CD1c-positive myeloid dendritic cell (primary cell): Measurements from ENCODE around the gene PRRC2C.
A peak's percentile ranks its signal among the peaks of the same experiment; 100 is the strongest.
"Not testable (repeated sequence)": the region's sequence is repeated elsewhere in the genome, so short reads cannot be mapped to it uniquely, and the experiment has no call there.

Experiments
- DNase-seq: peaks from one replicate; pipeline ENCODE4 v3.0.0-alpha.2; 2016; ENCODE audit errors: extremely low spot score

PRRC2C gene

GRCh38 chr1:171500304-171500703 is 15.0 kb downstream of the PRRC2C start:
- no peak for DNase-seq

- DNase-seq = no peak
Observed at GRCh38 chr1:171500803-171501202, 15.5 kb downstream of the PRRC2C start.

- DNase-seq = no peak
Observed at GRCh38 chr1:171501305-171502024, 16.1 kb downstream of the PRRC2C start.

DNA sequence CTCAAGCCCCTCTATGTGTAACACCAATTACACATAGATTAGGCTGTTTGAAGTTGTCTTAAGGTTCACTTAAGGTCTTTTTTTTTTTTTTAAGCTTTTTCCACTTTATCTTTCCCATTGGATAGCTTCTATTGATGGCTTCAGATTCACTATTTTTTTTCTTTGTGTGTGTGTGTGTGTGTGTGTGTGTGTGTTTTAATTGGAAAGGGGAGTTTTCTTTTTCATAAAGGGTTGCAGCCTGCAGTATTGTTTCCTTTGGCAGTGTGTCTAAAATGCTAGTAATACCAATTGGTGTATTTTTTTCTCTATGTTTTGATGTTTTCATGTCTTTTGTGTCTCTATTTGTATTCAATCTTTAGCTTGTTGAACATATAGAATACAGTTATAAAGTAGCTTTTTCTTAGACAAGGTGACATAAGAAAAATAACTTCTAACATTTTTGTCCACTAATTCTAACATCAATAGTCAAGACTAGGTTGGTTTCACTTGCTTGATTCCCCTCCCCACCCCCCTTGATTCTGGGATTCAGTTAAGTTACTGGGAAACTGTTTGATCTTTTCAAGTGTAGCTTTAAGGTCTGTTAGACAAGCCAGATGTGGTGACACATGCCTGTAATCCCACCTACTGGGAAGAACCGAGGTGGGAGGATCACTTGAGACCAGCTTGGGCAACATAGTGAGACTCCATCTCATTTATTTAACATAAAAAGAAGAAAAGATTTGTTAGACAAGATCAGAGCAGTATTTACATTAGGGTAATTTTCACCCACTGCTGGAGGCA is 21.4 kb downstream of the PRRC2C start:
- DNase-seq = no peak

DNA sequence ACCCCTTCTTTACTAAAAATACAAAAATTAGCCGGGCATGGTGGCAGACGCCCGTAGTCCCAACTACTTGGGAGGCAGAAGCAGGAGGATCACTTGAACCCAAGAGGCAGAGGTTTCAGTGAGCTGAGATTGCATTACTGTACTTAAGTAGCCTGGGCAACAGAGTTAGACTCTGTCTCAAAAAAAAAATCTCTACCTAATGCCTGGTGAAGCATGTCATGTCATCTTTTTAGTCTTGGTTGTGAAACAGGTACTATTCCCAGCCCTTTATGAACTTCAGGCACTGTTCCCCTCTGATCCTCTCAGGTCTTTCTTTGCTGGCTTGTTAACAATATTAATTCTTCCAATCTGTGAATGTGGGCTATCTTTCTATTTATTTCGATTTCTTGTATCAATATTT is 22.1 kb downstream of the PRRC2C start:
- DNase-seq = no peak

GRCh38 chr1:171509191-171509590 is 23.9 kb downstream of the PRRC2C start:
- DNase-seq = no peak

DNA sequence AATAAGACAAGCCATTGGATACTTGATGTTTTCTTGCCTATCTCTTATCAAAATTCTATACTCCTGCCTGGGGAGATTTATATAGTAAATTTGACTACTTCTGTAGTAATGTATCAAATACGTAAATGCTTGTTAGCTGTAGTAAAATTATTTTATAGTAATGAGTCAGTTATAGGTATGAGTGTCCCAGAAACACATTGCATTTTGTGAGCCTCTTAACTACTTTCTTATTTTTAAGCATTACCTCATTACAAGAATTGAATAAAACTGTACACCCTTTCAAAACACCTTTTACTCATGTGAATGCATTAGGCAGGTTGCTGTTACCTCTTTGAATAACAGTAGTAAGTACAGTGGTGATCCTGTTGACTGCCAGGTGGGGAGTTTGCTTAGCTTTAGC is 28.4 kb downstream of the PRRC2C start:
- DNase-seq = no peak

GRCh38 chr1:171515299-171515698 is 30.0 kb downstream of the PRRC2C start:
- no peak for DNase-seq

DNA sequence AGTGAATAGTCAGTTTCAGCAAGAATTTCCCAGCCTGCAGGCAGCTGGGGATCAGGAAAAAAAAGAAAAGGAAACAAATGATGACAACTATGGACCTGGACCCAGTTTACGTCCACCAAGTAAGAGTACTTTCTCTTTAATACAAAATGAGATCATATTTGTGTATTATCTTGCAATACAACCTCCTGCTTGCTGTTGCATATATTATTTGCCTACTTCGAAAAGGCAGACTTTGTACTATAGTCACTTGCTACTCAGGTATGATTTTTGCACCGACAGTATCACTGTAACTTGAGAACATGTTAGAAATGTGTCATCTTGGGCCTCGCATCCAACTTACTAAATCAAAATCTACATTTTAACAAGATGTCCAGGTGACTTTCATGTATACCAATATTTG is 30.4 kb downstream of the PRRC2C start:
- no peak for DNase-seq

DNA sequence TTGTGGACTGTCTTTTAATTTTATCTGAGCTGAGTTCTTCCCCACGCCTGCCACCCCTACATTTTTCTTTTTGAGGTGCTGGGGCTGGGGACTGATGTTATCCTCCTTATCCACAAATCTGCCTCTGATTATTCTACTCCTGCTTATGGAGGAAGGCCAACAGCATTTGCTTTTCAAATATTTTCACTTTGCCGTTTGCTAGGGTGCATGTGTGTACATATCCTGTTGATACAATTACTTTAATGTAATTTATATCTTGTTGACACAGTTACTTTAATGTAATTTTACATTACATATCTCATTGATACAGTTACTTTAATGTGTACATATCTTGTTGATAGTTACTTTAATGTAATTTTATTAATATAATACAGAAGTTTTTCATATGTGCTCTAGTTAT is 36.2 kb downstream of the PRRC2C start:
- DNase-seq = no peak

DNA sequence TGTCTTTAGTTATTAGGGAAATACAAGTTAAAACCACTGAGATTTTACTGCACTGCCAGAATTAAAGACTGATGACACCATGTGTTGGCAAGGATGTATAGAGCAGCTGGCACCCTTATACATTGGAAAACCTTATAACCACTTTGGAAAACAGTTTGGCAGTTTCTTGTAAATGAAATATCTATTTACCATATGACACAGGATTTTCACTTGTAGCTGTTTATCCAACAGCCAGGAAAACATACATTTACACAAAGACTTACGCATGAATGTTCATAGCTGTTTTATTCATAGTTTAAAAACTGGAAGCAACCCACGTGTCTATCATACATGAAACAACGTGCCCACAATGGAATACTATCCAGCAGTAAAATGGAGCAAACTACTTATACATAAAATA is 45.3 kb downstream of the PRRC2C start:
- no peak for DNase-seq

GRCh38 chr1:171532520-171532919 is 47.2 kb downstream of the PRRC2C start:
- no peak for DNase-seq

- DNase-seq = no peak
Observed at GRCh38 chr1:171545523-171545922, 60.2 kb downstream of the PRRC2C start.

DNA sequence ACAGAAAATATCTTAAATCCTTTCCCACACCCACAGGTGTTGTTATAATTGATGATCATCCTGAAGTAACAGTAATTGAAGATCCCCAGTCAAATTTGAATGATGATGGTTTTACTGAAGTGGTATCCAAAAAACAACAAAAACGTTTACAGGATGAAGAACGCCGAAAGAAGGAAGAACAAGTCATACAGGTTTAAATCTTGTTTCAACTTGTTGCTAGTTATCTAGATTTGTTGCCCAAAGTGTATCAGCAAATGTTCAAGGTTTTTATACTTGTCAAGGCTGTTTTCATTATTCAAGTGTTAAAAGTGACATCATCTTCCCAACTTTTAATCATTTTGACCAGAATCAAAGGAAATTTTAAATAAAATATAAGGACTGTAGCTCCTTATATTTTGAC is 64.7 kb downstream of the PRRC2C start:
- no peak for DNase-seq

- DNase-seq = not testable (repeated sequence)
Observed at GRCh38 chr1:171550598-171551100, 65.3 kb downstream of the PRRC2C start.

DNA sequence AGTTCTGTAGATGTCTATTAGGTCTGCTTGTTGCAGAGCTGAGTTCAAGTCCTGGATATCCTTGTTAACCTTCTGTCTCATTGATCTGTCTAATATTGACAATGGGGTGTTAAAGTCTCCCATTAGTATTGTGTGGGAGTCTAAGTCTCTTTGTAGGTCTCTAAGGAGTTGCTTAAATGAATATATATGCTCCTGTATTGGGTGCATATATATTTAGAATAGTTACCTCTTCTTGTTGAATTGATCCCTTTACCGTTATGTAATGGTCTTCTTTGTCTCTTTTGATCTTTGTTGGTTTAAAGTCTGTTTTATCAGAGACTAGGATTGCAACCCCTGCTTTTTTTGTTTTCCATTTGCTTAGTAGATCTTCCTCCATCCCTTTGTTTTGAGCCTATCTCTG is 68.6 kb downstream of the PRRC2C start:
- DNase-seq = peak; percentile 15

DNA sequence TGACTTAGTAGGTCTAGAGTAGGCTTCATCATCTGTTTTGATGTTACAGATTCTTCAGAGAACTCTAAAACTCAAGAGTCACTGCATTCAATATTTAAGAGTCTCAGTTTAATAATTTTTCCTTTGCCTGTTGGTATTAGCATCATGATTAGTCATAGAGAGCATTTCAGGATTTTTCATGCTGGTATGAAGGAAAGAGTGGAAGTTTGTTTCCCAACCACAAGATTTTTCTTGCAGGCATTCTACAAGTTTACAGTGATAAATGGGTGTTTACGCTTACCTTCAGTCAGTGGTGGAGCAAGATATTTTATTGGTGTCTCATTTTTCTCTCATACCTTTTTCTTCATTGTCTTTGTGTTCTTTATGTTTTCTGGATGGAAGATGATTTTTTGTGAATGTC is 78.3 kb downstream of the PRRC2C start:
- no peak for DNase-seq

- no peak for DNase-seq
Observed at GRCh38 chr1:171566467-171566866, 81.1 kb downstream of the PRRC2C start.

DNA sequence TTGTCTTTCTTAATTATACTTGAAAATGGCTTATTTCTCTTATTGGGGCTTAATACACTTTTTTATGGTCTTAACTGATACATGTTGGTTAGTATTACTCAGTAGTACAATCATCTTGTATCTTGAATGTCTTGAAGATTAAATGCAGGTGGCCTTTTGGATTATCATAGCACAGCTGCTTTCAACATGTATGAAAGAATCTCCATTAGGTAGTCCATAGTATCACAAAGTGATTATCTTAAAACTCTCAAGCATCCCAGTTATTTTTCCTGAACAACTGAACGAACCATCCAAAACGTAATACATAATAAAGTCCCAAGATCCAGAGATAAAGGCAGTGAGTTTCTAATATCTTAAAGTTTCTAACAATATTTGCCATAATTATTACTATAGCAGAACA is 85.0 kb downstream of the PRRC2C start:
- DNase-seq = no peak

- no peak for DNase-seq
Observed at GRCh38 chr1:171576144-171576543, 90.8 kb downstream of the PRRC2C start.

- no peak for DNase-seq
Observed at GRCh38 chr1:171581226-171581625, 95.9 kb downstream of the PRRC2C start.

GRCh38 chr1:171581766-171582165 is 96.4 kb downstream of the PRRC2C start:
- DNase-seq = no peak

- no peak for DNase-seq
Observed at GRCh38 chr1:171582589-171582988, 97.3 kb downstream of the PRRC2C start.
